ENCODE data around the gene RNF182.

The RNF182 gene

DNA sequence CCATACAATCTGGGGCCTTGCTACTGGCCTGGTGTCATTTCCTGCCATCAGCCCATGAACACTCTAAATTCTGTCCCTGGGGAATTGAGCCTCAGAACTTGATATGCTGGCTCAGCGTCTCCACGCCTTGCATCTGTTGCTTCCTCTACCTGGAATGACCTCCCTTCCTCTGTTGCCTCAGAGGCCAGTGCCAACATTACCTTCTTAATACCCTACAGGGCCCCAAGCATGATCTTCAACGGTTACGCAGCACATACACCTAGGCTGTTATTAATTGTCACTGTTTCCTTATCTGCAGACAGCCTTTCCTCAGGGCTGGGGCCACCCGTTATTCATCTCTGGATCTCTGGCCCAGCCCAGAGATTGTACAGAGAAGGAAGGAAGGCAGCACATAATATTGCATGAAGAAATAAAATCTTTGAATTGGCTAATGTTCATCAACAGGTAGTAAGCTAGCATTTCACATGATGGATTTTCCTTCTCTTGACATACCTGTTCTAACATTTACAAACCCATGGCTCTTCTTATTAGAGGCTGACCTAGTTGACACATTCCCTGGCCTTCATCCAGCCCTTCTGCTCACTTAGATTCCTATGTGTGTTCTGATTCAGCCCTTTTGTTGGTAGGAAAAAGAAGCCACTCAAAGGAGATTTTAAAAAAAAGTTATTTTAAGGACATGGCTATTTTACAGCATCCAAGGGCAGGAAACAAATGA lies 8.4 kb upstream of the RNF182 start:
- Histone ChIP-seq H3K36me3 (ENCODE audit: low read depth) (no peaks in the 10 kb centered on the region), H3K27ac (ENCODE audit: poor library complexity, severe bottlenecking) (no peak overlapping the region), H3K27me3 (ENCODE audit: insufficient read depth, poor library complexity, severe bottlenecking) (no peaks in the 10 kb centered on the region), H3K9me3 (ENCODE audit: severe bottlenecking) (no peaks in the 10 kb centered on the region), H3K4me3 (ENCODE audit: severe bottlenecking) (no peak overlapping the region), H3K4me1 (ENCODE audit: insufficient read depth, poor library complexity, severe bottlenecking) (peaks cover 9% of the 10 kb centered on the region)
- TF ChIP-seq, protein P1, sequence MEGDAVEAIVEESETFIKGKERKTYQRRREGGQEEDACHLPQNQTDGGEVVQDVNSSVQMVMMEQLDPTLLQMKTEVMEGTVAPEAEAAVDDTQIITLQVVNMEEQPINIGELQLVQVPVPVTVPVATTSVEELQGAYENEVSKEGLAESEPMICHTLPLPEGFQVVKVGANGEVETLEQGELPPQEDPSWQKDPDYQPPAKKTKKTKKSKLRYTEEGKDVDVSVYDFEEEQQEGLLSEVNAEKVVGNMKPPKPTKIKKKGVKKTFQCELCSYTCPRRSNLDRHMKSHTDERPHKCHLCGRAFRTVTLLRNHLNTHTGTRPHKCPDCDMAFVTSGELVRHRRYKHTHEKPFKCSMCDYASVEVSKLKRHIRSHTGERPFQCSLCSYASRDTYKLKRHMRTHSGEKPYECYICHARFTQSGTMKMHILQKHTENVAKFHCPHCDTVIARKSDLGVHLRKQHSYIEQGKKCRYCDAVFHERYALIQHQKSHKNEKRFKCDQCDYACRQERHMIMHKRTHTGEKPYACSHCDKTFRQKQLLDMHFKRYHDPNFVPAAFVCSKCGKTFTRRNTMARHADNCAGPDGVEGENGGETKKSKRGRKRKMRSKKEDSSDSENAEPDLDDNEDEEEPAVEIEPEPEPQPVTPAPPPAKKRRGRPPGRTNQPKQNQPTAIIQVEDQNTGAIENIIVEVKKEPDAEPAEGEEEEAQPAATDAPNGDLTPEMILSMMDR (IDR thresholded peaks at IDR 0.05; ENCODE audit: poor library complexity, severe bottlenecking): no peak
- DNase-seq (ENCODE audit: low spot score) (no peak), ATAC-seq (ENCODE audit: low read depth) (no peak)

DNA sequence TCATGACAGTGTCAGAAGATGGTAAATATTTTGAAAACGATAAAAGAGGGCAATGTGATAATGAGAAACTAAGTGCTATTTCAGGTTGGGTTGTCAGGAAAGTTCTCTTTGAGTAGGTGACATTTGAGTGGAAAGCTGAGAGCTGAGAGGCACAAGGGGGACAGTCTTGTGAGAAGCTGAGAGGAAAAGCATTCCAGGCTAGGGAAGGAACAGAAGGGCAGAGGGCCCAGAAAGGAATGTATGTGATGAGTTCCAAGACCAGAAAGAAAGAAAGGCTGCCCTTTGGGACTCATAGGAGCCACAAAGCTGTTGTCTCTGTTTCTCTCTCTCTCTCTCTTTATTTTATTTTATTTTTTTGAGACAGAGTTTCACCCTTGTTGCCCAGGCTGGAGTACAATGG lies 7.6 kb upstream of the RNF182 start:
- no peak overlapping the region for H3K4me3 ChIP-seq (ENCODE audit: severe bottlenecking)
- peaks cover 3% of the 10 kb centered on the region for H3K27me3 ChIP-seq (ENCODE audit: insufficient read depth, poor library complexity, severe bottlenecking)
- DNase-seq (ENCODE audit: low spot score) (no peak), ATAC-seq (ENCODE audit: low read depth) (no peak)
- TF ChIP-seq, protein P1 (IDR thresholded peaks at IDR 0.05; ENCODE audit: poor library complexity, severe bottlenecking): no peak
- H3K36me3 ChIP-seq (ENCODE audit: low read depth): no peaks in the 10 kb centered on the region
- H3K27ac ChIP-seq (ENCODE audit: poor library complexity, severe bottlenecking): no peak overlapping the region
- no peaks in the 10 kb centered on the region for H3K9me3 ChIP-seq (ENCODE audit: severe bottlenecking)
- peaks cover 9% of the 10 kb centered on the region for H3K4me1 ChIP-seq (ENCODE audit: insufficient read depth, poor library complexity, severe bottlenecking)

DNA sequence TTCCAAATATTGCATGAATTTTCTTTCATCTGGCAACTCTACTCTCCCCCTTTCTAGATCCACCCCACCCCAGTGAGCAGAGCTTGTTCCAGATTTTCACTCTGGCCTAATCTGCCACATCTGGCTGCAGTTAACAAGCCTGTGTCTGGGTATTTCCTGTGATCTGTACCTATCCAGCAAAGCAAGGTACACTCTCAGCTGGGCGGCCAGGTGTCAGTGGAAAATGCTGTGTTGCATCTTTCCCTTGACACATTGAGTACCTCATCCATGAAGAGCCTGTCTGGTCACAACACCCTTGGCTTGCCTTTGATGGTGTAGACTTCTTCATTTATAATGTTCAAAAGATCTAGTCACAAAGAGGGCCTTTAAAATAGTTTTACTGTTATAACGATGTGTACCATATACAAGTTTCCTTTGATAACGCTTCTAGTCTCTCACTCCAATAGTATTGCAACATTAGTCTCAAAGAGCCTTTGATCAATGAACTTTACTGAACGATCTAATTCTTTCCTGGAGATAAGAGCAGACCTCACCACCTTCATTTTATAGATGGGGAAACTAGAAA lies 6.0 kb upstream of the RNF182 start:
- peaks cover 15% of the 10 kb centered on the region for H3K27me3 ChIP-seq (ENCODE audit: insufficient read depth, poor library complexity, severe bottlenecking)
- H3K9me3 ChIP-seq (ENCODE audit: severe bottlenecking): no peaks in the 10 kb centered on the region
- ATAC-seq (ENCODE audit: low read depth): no peak
- no peaks in the 10 kb centered on the region for H3K36me3 ChIP-seq (ENCODE audit: low read depth)
- no peak overlapping the region for H3K4me3 ChIP-seq (ENCODE audit: severe bottlenecking)
- TF ChIP-seq, protein P1 (IDR thresholded peaks at IDR 0.05; ENCODE audit: poor library complexity, severe bottlenecking): no peak
- no peaks in the 10 kb centered on the region for H3K4me1 ChIP-seq (ENCODE audit: insufficient read depth, poor library complexity, severe bottlenecking)
- no peak for DNase-seq (ENCODE audit: low spot score)
- H3K27ac ChIP-seq (ENCODE audit: poor library complexity, severe bottlenecking): no peak overlapping the region

DNA sequence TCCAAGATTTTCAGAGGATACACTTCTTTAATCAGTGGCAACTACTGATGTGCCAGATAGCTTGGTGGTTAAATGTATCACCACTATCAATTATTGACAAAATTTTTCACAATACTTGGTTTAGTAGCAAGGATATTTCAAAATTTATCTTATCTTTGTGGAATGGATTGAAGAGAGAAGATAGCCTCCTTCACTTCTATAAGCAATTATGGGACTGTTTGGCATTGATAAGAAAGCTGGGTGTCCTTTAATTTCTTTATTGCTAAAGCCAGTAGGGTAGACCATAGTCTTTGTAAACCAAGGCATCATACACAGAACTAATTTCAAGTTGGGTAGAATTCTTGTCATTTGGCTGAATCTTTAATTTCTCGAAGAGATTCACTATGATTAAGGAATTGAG lies 4.9 kb upstream of the RNF182 start:
- no peak for ATAC-seq (ENCODE audit: low read depth)
- DNase-seq (ENCODE audit: low spot score): no peak
- Histone ChIP-seq H3K36me3 (ENCODE audit: low read depth) (no peaks in the 10 kb centered on the region), H3K9me3 (ENCODE audit: severe bottlenecking) (no peaks in the 10 kb centered on the region), H3K4me3 (ENCODE audit: severe bottlenecking) (no peak overlapping the region), H3K27ac (ENCODE audit: poor library complexity, severe bottlenecking) (no peak overlapping the region), H3K27me3 (ENCODE audit: insufficient read depth, poor library complexity, severe bottlenecking) (peaks cover 23% of the 10 kb centered on the region), H3K4me1 (ENCODE audit: insufficient read depth, poor library complexity, severe bottlenecking) (no peaks in the 10 kb centered on the region)
- TF ChIP-seq, protein P1 (IDR thresholded peaks at IDR 0.05; ENCODE audit: poor library complexity, severe bottlenecking): no peak

DNA sequence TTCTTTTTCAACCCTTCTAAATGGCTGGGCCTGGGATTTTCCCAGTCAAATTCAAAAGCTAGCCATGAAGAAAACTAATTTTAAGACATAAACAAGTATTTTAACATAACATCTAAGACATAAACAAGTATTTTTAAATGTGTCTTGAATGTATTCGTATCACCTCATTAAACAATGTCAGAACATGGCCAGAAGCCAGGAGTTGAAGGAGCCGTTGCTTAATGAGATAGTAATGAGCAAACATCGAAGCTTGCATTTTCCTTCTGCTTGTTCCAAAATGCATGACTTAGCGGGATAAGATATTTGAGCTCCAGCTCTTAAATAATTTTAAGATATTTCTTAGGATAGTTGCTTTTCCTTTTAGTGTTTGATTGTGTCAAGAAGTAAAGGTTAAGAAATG lies 4.2 kb upstream of the RNF182 start:
- Histone ChIP-seq H3K27me3 (ENCODE audit: insufficient read depth, poor library complexity, severe bottlenecking) (peaks cover 28% of the 10 kb centered on the region), H3K4me3 (ENCODE audit: severe bottlenecking) (no peak overlapping the region), H3K9me3 (ENCODE audit: severe bottlenecking) (no peaks in the 10 kb centered on the region), H3K4me1 (ENCODE audit: insufficient read depth, poor library complexity, severe bottlenecking) (no peaks in the 10 kb centered on the region), H3K36me3 (ENCODE audit: low read depth) (no peaks in the 10 kb centered on the region), H3K27ac (ENCODE audit: poor library complexity, severe bottlenecking) (no peak overlapping the region)
- no peak for DNase-seq (ENCODE audit: low spot score)
- ATAC-seq (ENCODE audit: low read depth): no peak
- TF ChIP-seq, protein P1 (IDR thresholded peaks at IDR 0.05; ENCODE audit: poor library complexity, severe bottlenecking): no peak
